Testis (tissue), 3 donors: ENCODE results near the gene CCDC57. TPM values are rescaled to one million over a fixed set of nuclear protein-coding genes. Genes with fewer than 3 reads are reported as not detected.

ENCODE experiments used
- DNase-seq: peaks from one replicate; pipeline ENCODE4 v3.0.0-alpha.2; 2019
- H3K27ac ChIP-seq, 2 donors: fragments of 200-600 bp; sonication (generic); one replicate each; pipeline ENCODE4 v1.5.1; 2019
- H3K27me3 ChIP-seq: fragments of 200-600 bp; sonication (generic); one replicate; pipeline ENCODE4 v1.5.1; 2019
- H3K36me3 ChIP-seq: fragments of 200-600 bp; sonication (generic); one replicate; pipeline ENCODE4 v1.5.1; 2017; ENCODE audit warnings: low read depth; ENCODE audit errors: missing control alignments
- H3K4me1 ChIP-seq: fragments of 200-600 bp; sonication (generic); one replicate; pipeline ENCODE4 v1.5.1; 2019
- H3K4me3 ChIP-seq, 2 donors: fragments of 200-600 bp; sonication (generic); one replicate each; pipeline ENCODE4 v1.5.1; 2017 to 2019
- H3K9me3 ChIP-seq: fragments of 200-600 bp; sonication (generic); one replicate; pipeline ENCODE4 v1.5.1; 2017
- POLR2A ChIP-seq: fragments of 450-650 bp; IDR thresholded peaks from one replicate; pipeline ENCODE4 v1.6.1; 2017; ENCODE audit warnings: antibody characterized with exemption, mild to moderate bottlenecking, moderate library complexity
- WGBS, 2 donors: methylation state at CpG; one replicate each; pipeline ENCODE4 v1.1.5; 2018; 5-methylcytosine and 5-hydroxymethylcytosine counted together
- intact Hi-C: fragments of 100-400 bp; cut with DNase I; formaldehyde crosslinking; loops from one replicate; pipeline ENCODE4 v1.15.1; 2023; ENCODE audit warnings: low total_unique reads
- polyA plus RNA-seq: library from polyadenylated mRNA; stranded (reverse); fragments of 350-450 nt; fragmentation: Illumina TruSeq; extraction: RNeasy Lipid Tissue Mini Kit (QIAGEN cat#74804); gene quantifications from one replicate; pipeline ENCODE4 v1.2.3, GENCODE V29; 2014; ENCODE audit warnings: low read depth, low replicate concordance; ENCODE audit not compliant: insufficient read depth
- total RNA-seq, 2 donors: library from RNA; depleted of rRNA; stranded (reverse); fragments of >200 nt; gene quantifications; one replicate each; pipeline ENCODE4 v1.2.3, GENCODE V29; 2016
- TF ChIP-seq, protein P1 (sequence below), 3 experiments: fragments of 450-650 bp in 2 of 3; fragments of 200-600 bp in 1 of 3; sonication (generic) in 1 of 3; IDR thresholded peaks; one replicate each; pipeline ENCODE4 v1.5.1; 2016 to 2019; ENCODE audit warnings: antibody characterized with exemption in 3 of 3, mild to moderate bottlenecking in 2 of 3, moderate library complexity in 1 of 3

CCDC57 gene
- total and polyA plus RNA-seq, 3 donors from 2014 or later, result 61.3 to 111 (median 71.8) TPM

DNA sequence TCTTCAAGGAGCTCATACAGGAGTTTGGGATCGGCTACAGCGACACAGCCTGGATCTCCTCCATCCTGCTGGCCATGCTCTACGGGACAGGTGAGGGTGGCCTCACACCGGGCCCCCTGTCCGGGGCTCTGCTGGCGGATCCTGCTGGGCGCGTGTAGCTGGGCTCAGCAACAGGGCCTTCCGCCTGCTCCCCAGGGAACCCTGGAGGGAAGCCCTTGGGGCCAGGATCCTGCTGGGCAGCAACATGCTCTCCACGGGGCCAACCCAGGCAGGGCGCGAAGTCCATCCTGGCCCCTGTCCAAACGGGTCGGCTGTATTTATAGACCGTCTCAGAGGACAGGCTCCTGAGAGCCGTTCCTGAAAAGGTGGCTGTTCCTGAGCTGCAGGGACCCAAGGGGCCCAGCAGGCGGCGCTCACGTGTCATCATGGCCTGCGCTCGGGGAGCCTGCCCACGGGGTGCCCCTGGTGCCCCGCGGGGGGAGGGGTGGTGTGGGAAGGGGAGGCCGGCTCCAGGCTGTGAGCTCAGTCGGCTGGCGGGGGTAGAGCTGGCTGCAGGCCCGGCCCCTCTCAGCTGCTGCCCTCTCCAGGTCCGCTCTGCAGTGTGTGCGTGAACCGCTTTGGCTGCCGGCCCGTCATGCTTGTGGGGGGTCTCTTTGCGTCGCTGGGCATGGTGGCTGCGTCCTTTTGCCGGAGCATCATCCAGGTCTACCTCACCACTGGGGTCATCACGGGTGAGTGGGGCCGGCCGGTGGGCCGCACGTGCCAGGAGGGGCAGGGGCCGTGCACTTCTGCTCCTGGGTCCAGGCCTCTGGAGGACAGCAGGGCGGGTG, 23.7 kb upstream of the CCDC57 start:
- H3K27me3 ChIP-seq, result no peaks in the 10 kb centered on the region
- 53 to 80% methylated on average over 7 to 44 of the region's 44 CpGs for WGBS, 2 donors
- H3K4me3 ChIP-seq, result no peak overlapping the region
- H3K36me3 ChIP-seq, result no peaks in the 10 kb centered on the region
- intact Hi-C loops, result no loop called here
- DNase-seq, result peak; percentile 70
- peaks cover 87% of the 10 kb centered on the region for H3K4me1 ChIP-seq
- no peaks in the 10 kb centered on the region for H3K9me3 ChIP-seq
- peak overlapping the region; percentile 7 to 43 for H3K27ac ChIP-seq
- TF ChIP-seq, protein P1, sequence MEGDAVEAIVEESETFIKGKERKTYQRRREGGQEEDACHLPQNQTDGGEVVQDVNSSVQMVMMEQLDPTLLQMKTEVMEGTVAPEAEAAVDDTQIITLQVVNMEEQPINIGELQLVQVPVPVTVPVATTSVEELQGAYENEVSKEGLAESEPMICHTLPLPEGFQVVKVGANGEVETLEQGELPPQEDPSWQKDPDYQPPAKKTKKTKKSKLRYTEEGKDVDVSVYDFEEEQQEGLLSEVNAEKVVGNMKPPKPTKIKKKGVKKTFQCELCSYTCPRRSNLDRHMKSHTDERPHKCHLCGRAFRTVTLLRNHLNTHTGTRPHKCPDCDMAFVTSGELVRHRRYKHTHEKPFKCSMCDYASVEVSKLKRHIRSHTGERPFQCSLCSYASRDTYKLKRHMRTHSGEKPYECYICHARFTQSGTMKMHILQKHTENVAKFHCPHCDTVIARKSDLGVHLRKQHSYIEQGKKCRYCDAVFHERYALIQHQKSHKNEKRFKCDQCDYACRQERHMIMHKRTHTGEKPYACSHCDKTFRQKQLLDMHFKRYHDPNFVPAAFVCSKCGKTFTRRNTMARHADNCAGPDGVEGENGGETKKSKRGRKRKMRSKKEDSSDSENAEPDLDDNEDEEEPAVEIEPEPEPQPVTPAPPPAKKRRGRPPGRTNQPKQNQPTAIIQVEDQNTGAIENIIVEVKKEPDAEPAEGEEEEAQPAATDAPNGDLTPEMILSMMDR (IDR thresholded peaks at IDR 0.05), result peak; percentile 76 to 83 (median 80)
- TF ChIP-seq POLR2A, result no peak

DNA sequence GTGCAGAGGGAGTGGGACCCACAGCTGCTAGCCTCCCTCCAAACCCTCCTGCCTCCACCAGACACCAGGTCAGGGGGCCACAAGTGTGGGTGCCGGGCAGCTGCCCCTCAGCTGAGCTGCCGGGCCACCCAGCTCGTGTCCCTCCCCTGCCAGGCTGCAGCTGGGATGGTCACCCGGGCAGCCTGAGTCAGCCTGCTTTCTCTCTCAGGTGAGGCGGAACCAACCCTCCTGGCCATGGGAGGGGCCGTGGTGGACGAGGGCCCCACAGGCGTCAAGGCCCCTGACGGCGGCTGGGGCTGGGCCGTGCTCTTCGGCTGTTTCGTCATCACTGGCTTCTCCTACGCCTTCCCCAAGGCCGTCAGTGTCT, 23.1 kb upstream of the CCDC57 start:
- H3K4me1 ChIP-seq, result peaks cover 82% of the 10 kb centered on the region

DNA sequence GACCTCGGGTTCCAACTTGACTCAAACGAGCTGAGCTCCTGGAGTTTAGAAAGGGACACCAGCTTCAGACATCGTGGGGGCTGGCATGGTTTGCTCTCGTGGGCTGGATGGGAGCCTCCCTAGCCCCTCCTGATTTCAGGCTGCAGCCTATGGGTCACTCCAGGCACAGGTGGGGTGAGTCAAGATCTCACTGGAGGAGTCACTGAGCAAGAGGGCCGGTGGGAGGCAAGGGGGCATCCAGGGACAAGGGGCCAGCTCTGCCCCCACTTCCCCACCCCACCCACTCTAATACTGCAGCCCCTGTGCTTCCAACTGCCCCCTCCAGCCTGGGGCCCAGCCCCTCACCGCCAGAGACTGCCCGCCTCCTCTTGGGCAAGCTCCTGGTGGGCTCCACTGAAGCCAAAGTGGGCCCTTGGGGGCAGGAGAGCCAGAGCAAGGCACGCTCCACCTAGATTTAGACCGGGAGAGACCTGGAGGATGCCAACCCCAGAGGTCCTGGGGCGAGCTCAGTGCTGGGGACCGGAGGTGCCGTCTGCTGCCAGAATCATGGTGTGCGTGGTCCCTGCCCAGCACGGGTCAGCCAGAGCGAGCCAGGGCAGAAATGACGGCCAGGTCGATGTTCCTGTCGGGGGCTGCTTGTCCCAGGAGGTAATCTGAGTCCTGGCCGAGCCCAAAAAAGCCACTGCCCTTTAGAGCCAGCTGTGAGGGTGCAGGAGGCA, 22.6 kb upstream of the CCDC57 start:
- no peaks in the 10 kb centered on the region for H3K9me3 ChIP-seq
- no peak overlapping the region for H3K4me3 ChIP-seq
- no peak for DNase-seq
- no peaks in the 10 kb centered on the region for H3K27me3 ChIP-seq
- TF ChIP-seq POLR2A, result no peak
- TF ChIP-seq, protein P1 (IDR thresholded peaks at IDR 0.05), result no peak
- WGBS, 2 donors, result 66% methylated on average over 19 of the region's 19 CpGs; no CpG with 5 or more reads in 1 of the 2 donors
- no peaks in the 10 kb centered on the region for H3K36me3 ChIP-seq
- intact Hi-C loops, result no loop called here
- H3K27ac ChIP-seq, result peak overlapping the region; percentile 7 to 43
- peaks cover 82% of the 10 kb centered on the region for H3K4me1 ChIP-seq

More for the DNA sequence above, 23.1 kb upstream of the CCDC57 start:
- TF ChIP-seq, protein P1 (IDR thresholded peaks at IDR 0.05), result no peak
- TF ChIP-seq POLR2A, result no peak
- 34 to 63% methylated on average over 8 to 15 of the region's 15 CpGs for WGBS, 2 donors
- peak; percentile 74 for DNase-seq
- Histone ChIP-seq H3K4me3 (no peak overlapping the region), H3K27ac (peak overlapping the region; percentile 7 to 43), H3K36me3 (no peaks in the 10 kb centered on the region), H3K9me3 (no peaks in the 10 kb centered on the region), H3K27me3 (no peaks in the 10 kb centered on the region)
- intact Hi-C loops, result no loop called here

DNA sequence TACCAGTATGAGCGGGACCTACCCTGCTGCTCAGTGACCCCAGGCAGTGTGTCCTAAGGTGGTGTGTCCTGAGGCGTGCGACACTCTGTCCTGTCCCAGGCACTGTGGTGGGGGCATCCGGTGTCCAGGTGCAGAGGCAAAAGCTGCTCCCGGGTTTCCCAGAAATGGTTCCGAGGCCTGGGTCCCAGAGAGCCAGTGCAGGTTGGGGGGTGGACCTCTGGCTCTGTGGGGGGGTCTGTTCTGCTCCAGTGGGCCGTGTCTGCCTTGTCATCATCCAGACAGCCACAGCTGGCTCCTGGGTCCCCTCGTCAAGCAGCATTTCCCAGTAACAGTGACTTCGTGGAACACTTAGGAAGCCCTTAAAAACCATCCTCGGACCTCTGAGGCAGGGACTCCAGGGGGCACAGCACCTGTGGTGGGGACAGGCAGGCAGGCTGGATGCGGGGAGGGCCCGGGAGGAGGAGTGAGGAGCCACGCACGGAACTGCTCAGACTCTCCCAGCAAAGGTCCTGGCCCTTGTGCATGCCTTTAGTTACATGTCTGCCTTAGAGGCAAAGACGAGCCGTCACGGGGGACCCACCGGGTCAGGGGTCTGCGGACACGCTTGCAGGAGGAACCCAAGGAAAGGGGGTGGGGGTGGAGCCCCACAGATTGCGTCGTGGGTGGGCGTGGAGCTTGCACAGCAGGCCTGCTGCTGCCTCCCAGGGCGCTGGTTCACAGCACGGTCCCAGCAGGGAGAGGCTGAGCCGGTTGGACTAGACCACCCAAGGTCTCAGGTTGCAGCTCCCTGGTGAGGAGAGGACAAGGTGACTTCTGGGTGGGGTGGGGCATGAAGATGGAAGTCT, 21.8 kb upstream of the CCDC57 start:
- no peaks in the 10 kb centered on the region for H3K36me3 ChIP-seq
- WGBS, 2 donors, result 57 to 60% methylated on average over 5 to 26 of the region's 26 CpGs
- peaks cover 81% of the 10 kb centered on the region for H3K4me1 ChIP-seq

More for the DNA sequence above, 21.8 kb upstream of the CCDC57 start:
- intact Hi-C loops, result no loop called here
- Histone ChIP-seq H3K9me3 (no peaks in the 10 kb centered on the region), H3K27me3 (no peaks in the 10 kb centered on the region), H3K27ac (peak overlapping the region in 1 of 2 donors; percentile 43), H3K4me3 (no peak overlapping the region)
- no peak for TF ChIP-seq POLR2A
- TF ChIP-seq, protein P1 (IDR thresholded peaks at IDR 0.05), result no peak
- peak; percentile 54 for DNase-seq
